GM12891 (cell line): ENCODE measurements around the gene MOCS3.

Source experiments
- PAX5 ChIP-seq: IDR thresholded peaks from 2 replicates; pipeline ENCODE4 v1.6.1; 2011; ENCODE audit warnings: low read length, moderate library complexity, mild to moderate bottlenecking; ENCODE audit not compliant: insufficient read depth, severe bottlenecking
- POLR2A ChIP-seq: IDR thresholded peaks from 2 replicates; pipeline ENCODE4 v1.6.1; 2011; ENCODE audit warnings: low read depth, low read length, control low read depth
- POLR2AphosphoS5 ChIP-seq: IDR thresholded peaks from 2 replicates; pipeline ENCODE4 v1.6.1; 2011; ENCODE audit warnings: low read depth, low read length, control low read depth
- POU2F2 ChIP-seq: IDR thresholded peaks from 2 replicates; pipeline ENCODE4 v1.6.1; 2011; ENCODE audit warnings: low read depth, mild to moderate bottlenecking, control low read depth, low read length, moderate library complexity
- SPI1 ChIP-seq: IDR thresholded peaks from 2 replicates; pipeline ENCODE4 v1.6.1; 2011; ENCODE audit warnings: low read depth, low read length, control low read depth
- TAF1 ChIP-seq: IDR thresholded peaks from 2 replicates; pipeline ENCODE4 v1.6.1; 2011; ENCODE audit warnings: low read depth, low read length, control low read depth

DNA sequence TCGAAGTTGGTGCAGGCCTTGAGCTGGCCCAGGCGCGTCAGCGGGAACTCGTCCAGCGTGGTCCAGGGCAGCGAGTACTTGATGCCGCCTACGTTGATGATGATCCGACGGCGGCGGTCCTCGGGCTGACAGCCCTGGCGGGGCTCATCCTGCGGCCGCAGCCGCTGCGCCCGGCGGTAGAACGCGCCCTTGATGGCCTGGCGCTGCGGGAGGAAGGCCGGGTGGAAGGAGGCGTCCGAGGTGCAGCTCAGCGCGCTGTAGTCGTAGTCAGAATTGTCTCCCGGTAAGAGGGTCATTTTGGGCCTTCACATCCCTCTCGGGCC, 51.4 kb downstream of the MOCS3 start:
- no peak for TF ChIP-seq POLR2A
- no peak for TF ChIP-seq POLR2AphosphoS5
- no peak for TF ChIP-seq SPI1
- TF ChIP-seq POU2F2, result no peak
- no peak for TF ChIP-seq TAF1
- TF ChIP-seq PAX5, result no peak
